GM19463 (cell line): ENCODE data around the gene TBC1D5.
"Not testable (repeated sequence)": the region's sequence is repeated elsewhere in the genome, so short reads cannot be mapped to it uniquely, and the experiment has no call there.

Experiments
- ATAC-seq: cut with Tn5 transposase; IDR thresholded peaks from one replicate; pipeline ENCODE4 v1.9.1; 2021; ENCODE audit warnings: mild to moderate bottlenecking, moderate library complexity; ENCODE audit not compliant: unreplicated experiment

TBC1D5 gene

DNA sequence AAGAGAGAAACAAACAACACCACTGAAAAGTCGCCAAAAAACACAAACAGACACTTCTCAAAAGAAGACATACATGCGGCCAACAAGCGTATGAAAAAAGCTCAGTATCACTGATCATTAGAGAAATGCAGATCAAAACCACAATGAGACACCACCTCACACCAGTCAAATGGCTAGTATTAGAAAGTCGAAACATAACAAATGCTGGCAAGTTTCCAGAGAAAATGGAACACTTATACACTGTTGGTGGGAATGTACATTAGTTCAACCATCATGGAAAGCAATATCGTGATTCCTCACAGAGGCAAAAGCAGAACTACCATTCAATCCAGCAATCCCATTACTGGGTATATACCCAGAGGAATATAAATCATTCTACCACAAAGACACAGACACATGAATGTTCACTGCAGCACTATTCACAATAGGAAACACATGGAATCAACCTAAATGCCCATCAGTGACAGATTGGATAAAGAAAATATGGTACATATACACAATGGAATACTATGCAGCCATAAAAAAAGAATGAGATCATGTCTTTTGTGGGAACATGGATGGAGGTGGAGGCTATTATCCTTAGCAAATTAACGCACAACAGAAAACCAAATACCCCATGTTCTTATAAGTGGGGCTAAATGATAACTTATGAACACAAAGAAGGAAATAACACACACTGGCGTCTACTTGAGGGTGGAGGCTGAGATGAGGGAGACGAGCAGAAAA is 93.6 kb downstream of the TBC1D5 start:
- ATAC-seq: not testable (repeated sequence)

DNA sequence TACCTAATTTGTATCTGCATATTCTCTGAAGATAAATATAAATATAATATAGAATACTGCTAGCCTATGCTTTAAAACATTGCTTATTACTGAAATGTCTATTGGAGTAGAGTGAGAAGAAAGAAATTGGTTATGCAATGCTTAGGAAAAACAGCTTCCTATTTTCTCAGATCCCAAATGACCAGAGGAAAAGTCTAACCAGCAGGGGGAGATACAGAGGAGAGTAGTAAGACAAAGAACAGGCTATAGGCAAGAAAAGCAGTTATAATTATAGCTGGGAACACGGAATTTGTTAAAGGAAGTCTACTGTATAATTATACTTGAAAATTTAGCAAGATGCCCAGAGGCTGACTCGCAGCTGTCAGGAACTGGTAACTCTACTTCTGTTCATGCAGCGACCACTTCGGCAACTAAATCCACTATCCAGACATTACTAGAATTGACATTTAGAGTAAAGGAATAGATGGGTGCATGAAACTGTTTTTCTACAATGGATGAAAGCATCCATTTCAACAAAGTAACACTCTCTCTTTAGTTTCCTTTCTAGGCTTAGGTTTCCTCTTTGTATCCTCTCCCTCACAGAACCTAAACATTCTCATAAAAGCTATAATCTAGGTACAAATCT is 97.2 kb downstream of the TBC1D5 start:
- ATAC-seq: no peak

DNA sequence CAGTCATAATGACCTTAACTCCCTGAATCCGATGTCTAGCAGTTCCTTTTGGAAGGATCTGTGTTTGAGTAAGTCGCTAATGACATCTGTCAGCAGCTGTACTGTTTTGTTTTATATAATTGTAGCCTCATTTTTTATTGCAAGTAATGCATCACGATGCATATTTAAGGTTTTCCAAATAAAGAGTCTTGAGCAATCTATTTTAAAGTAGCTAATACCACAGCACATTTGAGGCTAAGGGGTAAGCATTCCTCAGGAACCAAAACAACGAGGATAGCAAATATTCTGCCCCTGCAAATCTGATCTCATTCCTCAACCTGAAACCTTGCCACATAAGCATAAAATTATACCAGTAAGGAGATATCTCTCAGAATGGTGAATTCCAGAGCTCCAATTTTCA is 98.7 kb downstream of the TBC1D5 start:
- no peak for ATAC-seq

DNA sequence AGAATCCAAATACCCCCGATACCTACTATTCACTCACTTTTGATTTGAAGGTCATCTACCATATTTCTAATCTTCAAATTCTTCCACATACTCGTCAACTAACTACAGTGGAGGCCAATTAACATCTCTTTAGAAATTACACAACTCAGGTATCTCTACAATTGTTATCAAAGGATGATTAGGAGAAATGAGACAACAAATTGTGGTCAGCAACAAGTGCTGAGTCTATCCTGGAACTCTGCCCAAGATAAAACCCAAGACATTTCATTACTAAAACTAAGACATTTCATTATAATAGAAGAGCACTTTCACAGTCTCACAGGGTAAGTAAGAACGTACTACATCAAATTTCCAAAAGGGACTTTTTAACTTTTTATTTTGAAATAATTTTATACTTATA is 100.0 kb downstream of the TBC1D5 start:
- no peak for ATAC-seq

DNA sequence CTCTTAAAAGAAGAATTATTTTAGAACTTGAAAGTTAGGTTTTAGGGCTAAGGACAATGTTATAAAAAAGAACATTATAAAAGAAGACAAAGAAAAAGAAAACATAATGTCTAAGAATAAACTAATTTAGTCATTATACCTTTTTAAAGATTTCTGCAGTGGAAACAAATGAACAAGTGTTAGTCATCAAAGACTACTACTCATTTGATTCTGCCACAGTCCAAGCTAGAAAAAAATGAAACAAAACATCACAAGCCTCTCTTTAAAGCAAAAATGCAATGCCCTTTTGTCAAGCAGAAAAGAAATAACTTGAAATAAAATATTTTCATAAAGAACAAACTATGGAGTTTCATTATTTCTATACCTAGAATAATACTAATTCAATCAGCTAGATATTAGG is 102.0 kb downstream of the TBC1D5 start:
- ATAC-seq: no peak

DNA sequence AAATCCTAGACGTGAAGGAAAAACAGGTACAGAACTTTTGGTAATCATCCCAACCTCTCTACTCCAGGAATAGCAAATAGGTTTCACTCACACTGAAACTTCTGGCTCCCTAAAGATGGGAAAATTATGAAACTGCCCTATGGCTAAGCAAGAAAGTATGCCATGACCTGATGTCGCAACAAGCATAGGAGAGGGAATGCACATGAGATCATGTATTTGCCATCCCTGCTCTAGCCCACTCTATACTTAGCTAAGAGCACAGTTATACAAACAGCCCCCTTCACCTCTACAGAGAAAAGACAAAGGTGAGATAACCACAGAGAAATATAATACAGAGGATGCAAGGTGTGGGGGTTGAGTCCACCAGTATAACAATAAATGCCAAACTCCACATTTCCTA is 102.7 kb downstream of the TBC1D5 start:
- no peak for ATAC-seq

DNA sequence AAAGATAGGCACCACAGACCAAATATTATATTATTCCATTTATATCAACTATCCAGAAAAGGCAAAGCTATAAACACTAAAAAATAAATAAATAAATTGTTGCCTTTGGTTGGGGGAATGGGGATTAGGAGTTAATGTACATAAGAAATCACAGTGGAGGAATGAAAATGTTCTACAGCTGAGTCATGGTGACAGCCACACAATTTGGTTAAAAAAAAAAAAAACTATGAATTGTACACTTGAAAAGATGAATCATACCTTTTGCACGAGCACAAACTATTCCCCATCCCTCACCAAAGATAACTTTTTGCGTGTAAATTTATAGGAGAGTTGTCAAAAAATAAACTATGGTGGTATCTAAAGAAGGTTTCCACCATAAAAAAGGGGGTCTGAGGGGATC is 103.2 kb downstream of the TBC1D5 start:
- ATAC-seq: no peak

DNA sequence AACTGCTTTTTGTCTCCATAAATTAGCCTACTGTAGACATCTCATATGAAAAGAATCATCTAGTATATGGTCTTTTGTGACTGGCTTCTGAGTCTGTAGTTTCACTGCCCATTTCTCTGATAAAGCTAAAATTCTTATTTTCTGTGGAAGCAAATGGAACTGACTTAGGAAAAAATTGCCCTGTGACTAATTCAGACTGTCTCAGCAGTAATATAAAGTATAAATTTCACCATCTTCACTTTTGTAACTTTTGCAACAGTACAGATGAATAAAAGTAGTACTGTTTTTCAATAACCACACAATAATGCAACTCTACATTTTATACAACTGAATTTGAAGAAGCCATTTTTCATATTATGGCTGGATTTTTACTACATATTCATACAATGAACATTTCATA is 104.1 kb downstream of the TBC1D5 start:
- no peak for ATAC-seq

DNA sequence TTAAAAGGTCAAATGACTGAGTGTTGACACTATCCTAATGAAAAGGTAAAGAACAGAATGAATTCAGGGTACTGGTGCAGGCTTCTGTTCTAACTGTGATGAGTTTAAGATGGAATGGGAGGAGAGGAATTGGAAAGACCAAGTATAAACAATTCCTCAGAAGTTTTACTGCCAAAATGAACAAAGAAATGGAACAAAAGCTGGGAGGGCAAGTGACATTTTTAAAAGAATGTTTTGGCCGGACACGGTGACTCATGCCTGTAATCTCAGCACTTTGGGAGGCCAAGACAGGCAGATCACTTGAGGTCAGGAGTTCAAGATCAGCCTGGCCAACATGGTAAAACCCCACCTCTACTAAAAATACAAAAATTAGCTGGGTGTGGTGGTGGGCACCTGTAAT is 106.8 kb downstream of the TBC1D5 start:
- not testable (repeated sequence) for ATAC-seq

DNA sequence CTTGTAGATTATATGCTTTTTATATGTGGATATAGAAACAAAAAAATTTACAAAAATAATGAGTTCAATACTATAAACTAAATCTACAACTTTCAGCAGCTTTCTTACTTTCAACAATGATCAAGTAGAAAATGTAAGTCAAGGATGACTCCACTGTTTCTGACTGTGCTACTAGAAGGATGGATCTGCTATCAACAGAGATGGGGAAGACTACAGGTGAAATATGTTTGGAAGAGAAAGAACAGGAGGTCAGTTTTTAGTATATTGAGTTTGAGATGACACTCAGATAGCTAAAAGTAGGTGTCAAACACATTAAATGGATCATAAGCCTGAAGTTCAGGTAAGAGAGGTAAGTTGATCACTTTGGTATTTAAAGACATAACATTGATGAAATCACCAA is 107.5 kb downstream of the TBC1D5 start:
- ATAC-seq: no peak

DNA sequence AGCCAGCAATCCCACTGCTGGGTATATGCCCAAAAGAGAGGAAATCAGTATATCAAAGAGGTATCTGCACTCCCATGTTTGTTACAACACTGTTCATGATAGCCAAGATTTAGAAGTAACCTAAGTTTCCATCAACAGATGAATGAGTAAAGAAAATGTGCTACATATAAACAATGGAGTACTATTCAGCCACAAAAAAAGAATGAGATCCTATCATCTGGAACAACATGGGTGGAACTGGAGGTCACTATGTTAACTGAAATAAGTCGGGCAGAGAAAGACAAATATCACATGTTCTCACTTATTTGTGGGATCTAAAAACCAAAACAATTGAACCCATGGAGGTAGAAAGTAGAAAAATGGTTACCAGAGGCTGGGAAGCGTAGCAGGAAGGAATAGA is 108.2 kb downstream of the TBC1D5 start:
- no peak for ATAC-seq

DNA sequence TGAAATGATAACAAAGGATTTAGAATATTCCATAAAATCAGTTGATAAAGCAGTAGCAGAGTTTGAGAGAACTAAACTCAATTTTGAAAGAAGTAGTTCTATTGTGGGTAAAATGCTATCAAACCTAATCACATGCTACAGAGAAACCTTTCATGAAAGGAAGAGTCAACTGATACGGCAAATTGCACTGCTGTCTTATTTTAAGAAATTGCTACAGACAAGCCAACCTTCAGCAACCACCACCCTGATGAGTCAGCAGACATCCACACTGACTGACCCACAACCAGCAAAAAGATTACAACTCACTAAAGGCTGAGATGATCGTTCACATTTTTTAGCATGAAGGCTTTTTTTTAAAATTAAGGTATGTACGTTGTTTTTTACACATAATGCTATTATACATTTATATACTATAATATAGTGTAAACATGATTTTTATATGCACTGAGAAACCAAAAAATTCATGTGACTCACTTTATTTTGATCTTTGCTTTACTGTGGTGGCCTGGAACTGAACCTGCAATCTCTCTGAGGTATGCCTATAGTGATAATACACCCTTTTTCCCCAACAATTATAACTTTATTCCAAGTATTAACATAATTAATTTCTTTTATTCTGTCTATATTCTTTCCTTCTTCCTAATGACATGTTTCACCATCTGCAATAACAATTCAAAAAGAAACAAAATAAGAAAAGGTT is 109.9 kb downstream of the TBC1D5 start:
- ATAC-seq: peak; percentile 65

DNA sequence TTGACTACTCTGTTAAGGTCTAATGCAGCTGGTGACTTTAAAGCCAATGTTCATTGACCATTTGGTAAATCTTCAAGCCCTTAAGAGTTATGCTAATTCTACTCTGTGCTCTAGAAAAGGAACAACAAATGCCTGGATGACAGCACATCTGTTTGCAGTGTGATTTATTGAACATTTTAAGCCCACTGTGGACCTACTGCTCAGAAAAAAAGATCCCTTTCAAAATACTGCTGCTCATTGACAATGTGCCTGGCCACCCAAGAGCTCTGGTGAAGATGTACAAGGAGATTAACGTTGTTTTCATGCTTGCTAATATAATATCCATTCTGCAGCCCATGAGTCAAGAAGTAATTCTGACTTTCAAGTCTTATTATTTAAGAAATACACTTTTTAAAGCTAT is 110.8 kb downstream of the TBC1D5 start:
- no peak for ATAC-seq

DNA sequence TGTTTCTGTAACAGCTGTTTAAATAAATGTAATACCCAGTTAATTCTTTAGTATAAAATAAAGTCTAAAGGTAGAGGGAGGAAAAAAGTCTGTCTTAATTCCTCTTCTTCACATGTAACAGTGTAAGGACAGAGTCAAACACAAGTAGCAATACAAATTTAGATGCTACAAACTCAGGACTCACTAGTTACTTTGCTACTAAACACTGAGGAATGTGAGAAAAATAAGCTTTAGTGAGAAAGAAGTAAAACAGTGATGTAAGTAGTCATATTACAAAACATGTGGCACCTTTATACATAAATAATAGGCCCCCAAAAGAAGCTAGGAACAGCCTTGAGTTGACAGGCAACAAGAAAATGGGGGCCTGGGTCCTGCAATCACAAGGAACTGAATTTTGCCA is 113.0 kb downstream of the TBC1D5 start:
- no peak for ATAC-seq

DNA sequence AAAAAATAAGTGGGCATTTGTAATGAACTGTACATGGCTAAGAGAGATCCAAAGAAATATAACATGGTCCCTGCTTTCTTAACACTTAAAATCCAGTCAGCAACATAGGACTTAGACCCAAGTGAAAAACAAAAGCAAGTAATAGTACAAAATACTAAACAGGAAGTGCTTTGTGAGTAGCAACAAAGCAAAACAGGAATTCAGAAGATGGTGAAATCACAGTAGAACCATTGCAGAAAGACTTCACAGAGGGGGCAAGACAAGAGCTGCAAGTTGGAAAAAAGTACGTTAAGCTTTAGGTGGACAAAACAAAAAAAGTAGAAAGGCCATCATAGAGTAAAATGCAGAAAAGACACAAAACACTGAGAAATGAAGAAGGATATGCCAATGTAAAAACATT is 116.0 kb downstream of the TBC1D5 start:
- ATAC-seq: no peak

DNA sequence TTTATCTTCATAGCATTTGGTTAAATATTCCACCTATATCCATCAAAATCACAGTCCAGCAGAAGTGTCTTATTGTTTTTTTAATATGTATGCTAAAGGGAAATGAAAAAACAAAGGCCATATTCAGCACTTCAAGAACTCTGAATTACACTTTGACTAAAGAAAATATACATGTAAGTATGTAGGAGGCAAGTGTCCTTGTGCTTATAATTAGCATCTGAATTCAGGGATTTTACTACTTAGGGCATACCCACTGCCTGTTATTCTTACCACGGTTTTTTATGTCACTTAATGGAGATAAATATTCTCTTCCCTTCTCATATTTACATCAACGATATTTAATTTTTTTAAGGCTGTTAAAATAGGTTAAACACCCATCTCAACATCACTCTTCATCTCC is 117.3 kb downstream of the TBC1D5 start:
- ATAC-seq: no peak

DNA sequence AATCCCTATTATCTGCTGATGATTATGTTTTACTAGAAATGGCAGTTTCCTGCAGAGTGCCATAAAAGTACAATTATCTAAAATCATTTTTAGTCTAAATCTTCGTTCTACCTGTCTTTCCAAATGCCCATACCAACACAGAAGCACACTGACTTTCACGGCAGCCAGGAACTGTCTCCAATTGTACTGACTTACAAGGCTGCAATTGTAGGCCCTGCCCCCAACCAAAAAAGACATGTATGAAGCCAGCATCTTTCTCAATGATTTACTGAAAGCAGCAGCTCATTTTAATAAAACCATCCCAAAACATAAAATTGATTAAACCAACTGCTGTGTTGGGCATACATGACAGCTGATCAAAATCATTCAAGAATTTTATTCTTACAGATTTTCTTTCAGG is 119.0 kb downstream of the TBC1D5 start:
- no peak for ATAC-seq

DNA sequence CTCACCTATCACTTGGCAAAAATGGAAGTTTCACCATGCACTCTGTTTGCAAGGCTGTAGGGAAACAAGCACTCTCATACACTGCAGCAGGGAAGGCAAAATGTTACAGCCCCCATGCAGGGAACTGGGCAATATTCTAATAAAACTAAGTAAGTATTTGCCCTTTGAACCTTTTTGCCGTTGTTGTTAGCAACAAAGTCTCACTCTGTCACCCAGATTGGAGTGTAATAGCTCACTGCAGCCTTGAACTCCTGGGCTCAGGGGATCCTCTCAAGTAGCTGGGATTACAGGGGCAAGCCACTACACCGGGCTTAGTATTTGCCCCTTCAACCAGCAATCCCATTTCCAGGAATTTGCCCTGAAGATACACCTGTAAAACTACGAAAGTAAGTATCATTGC is 122.5 kb downstream of the TBC1D5 start:
- ATAC-seq: no peak

DNA sequence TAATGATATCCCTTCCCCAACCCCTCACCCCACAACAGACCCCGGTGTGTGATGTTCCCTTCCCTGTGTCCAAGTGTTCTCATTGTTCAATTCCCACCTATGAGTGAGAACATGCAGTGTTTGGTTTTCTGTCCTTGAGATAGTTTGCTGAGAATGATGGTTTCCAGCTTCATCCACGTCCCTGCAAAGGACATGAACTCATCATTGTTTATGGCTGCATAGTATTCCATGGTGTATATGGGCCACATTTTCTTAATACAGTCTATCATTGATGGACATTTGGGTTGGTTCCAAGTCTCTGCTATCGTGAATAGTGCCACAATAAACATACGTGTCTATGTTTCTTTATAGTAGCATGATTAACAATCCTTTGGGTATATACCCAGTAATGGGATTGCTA is 129.4 kb downstream of the TBC1D5 start:
- not testable (repeated sequence) for ATAC-seq

DNA sequence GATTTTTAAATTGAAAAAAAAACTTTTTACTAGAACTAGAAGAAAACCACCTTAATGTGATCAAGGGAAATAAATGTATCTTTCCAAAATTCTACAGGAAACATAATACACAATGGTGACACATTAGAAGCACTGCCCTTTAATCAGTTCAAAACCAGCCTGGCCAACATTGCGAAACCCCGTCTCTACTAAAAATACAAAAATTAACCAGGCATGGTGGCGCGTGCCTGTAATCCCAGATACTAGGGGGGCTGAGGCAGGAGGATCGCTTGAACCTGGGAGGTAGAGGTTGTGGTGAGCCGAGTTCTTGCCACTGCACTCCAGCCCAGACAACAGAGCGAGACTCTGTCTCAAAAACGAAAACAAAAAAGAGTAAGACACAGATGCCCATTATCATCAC is 134.5 kb downstream of the TBC1D5 start:
- ATAC-seq: no peak

DNA sequence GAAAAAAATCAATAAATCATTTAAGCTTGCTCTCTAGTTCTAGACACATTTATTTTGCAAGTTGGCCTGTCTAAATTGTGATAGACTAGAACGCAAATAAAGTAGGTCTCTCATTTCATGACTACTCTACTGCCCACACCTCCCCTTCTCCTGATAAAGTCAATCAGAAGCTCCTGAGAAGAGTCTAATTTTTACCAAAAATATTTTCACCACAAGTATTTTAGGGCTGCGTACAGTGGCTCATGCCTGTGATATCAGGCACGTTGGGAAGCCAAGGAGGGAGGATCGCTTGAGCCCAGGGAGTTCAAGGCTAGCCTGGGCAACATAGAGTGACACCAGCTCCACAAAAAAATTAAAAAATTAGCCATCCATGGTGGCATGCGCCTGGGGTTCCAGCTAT is 136.5 kb downstream of the TBC1D5 start:
- ATAC-seq: no peak

DNA sequence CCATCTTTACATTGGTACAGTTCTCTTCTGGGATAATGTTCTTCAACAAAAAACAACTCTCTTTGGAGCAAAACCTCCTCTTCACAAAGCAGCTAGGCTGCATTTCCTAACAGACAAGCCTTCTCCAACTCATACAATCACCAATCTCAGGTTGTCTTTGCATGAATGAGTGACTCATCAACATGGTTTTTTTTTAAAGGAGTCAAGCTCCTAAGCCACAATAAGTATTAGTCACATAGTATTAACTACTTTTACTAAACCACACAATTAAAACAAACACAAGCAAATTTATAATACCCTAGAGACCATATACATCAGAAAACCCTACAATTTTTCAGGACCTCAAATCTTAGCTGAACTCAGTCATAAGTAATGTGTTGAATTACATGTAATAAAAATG is 137.4 kb downstream of the TBC1D5 start:
- no peak for ATAC-seq
